ENCODE measurements around the gene SLC51A. TPM values are rescaled to one million over a fixed set of nuclear protein-coding genes. Genes with fewer than 3 reads are reported as not detected.

The SLC51A gene
- polyA plus RNA-seq, 1 experiment = not detected

DNA sequence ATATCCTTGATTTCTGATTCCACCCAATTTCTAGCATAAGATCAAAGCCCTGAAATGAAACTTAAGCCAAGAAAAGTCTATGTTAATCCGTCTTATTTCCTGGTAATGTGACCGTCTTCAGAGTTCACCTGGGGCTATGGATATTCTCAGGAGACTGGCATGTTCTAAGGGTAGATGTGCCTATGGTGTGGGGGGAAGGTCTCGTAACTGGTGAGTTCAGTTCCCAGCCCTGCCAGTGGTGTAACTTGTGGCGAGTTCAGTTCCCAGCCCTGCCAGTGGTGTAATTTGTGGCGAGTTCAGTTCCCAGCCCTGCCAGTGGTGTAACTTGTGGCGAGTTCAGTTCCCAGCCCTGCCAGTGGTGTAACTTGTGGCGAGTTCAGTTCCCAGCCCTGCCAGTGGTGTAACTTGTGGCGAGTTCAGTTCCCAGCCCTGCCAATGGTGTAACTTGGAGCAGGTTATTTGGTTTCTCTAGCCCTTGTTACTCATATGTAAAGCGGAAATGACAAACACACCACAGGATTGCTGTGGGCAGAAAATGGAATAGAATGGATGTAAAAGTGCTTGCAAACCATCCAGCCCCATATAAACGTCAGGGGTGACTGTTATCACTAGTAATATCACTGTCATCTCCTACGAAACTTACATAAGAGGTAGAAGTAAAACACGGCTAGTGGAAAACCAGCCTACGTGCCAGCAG is 30.4 kb downstream of the SLC51A start:
- TF ChIP-seq, protein P1, sequence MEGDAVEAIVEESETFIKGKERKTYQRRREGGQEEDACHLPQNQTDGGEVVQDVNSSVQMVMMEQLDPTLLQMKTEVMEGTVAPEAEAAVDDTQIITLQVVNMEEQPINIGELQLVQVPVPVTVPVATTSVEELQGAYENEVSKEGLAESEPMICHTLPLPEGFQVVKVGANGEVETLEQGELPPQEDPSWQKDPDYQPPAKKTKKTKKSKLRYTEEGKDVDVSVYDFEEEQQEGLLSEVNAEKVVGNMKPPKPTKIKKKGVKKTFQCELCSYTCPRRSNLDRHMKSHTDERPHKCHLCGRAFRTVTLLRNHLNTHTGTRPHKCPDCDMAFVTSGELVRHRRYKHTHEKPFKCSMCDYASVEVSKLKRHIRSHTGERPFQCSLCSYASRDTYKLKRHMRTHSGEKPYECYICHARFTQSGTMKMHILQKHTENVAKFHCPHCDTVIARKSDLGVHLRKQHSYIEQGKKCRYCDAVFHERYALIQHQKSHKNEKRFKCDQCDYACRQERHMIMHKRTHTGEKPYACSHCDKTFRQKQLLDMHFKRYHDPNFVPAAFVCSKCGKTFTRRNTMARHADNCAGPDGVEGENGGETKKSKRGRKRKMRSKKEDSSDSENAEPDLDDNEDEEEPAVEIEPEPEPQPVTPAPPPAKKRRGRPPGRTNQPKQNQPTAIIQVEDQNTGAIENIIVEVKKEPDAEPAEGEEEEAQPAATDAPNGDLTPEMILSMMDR (IDR thresholded peaks at IDR 0.05; ENCODE audit: insufficient read depth, low read depth, low read length) = no peak
- CTCF ChIA-PET = no interaction called here

DNA sequence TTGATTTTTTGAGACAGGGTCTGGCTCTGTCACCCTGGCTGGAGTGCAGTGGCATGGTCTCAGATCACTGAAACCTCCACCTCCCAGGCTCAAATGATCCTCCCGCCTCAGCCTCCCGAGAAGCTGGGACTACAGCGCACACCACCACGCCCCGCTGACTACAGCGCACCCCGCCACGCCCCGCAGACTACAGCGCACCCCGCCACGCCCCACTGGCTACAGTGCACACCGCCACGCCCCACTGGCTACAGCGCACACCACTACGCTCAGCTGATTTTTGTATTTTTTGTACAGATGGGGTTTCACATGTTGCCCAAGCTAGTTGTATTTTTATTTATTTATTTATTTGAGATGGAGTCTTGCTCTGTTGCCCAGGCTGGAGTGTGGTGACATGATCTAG is 35.6 kb downstream of the SLC51A start:
- DNase-seq (ENCODE audit: low read depth) = no peak
- POLR2A ChIA-PET = no interaction called here
- Histone ChIP-seq H3K36me3 (ENCODE audit: control insufficient read depth, insufficient read depth, low read length) (peaks cover 5% of the 10 kb centered on the region), H3K27me3 (ENCODE audit: control insufficient read depth, insufficient read depth, low read length) (no peaks in the 10 kb centered on the region), H3K4me3 (ENCODE audit: low read depth, low read length) (no peak overlapping the region)
- TF ChIP-seq, protein P1 (IDR thresholded peaks at IDR 0.05; ENCODE audit: insufficient read depth, low read depth, low read length) = no peak
- CTCF ChIA-PET = interaction anchor here (1.0 to 4.1 kb wide), 3 partner anchors 271 to 277 kb away, joined by 3 to 42 read pairs (median 6); no protein-coding TSS in a partner anchor

More for the DNA sequence above, 30.4 kb downstream of the SLC51A start:
- H3K4me3 ChIP-seq (ENCODE audit: low read depth, low read length) = no peak overlapping the region
- H3K36me3 ChIP-seq (ENCODE audit: control insufficient read depth, insufficient read depth, low read length) = peaks cover 7% of the 10 kb centered on the region
- no peaks in the 10 kb centered on the region for H3K27me3 ChIP-seq (ENCODE audit: control insufficient read depth, insufficient read depth, low read length)
- POLR2A ChIA-PET = interaction anchor here (0.7 kb wide), 1 partner anchor 327 kb away, joined by 12 read pairs; no protein-coding TSS in a partner anchor
- peak; percentile 43 for DNase-seq (ENCODE audit: low read depth)

DNA sequence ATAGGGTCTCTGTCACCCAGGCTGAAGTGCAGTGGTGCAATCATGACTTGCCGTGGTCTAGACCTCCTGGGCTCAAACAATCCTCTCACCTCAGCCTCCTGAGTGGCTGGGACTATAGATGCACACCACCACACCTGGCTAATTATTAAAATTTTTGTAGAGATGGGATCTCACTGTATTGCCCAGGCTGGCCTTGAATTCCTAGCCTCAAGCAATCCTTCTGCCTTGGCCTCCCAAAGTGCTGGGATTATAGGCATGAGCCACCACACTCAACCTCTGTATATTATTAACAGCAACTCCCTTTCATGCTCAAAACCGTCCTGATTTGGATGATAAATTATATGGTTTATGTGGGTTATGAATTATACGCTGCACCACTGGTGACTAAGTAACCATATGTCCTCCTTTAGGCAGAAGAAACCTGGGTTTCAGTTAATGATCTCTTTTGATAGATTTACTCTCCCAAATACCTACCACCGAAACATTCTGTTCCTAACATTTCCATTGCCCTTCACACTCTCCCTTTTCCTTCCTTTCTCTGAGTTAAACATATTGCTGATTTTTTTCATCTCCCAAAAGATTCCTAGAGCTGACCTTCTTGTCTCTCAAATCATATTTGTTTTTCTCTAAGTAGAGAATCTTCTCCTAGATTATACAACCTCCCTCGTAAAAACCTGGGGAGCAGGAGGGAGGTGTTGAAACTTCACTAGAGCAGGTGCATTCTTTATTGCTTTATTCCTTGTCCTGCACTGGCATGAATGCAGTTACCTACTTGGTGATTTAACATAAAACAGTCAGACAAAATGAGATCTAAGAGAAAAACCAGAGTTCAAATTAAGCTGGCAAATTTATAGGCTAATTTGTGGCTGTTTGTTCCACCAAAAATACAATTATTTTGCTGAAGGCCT is 38.3 kb downstream of the SLC51A start:
- ChIA-PET POLR2A (no interaction called here), CTCF (interaction anchor here (0.9 to 4.1 kb wide), 13 partner anchors 10 to 430 kb away, joined by 3 to 42 read pairs (median 5); partner anchors contain the start of gene SMCO1)
- no peaks in the 10 kb centered on the region for H3K36me3 ChIP-seq (ENCODE audit: control insufficient read depth, insufficient read depth, low read length)
- no peak overlapping the region for H3K4me3 ChIP-seq (ENCODE audit: low read depth, low read length)
- H3K27me3 ChIP-seq (ENCODE audit: control insufficient read depth, insufficient read depth, low read length) = no peaks in the 10 kb centered on the region
- DNase-seq (ENCODE audit: low read depth) = no peak
- TF ChIP-seq, protein P1 (IDR thresholded peaks at IDR 0.05; ENCODE audit: insufficient read depth, low read depth, low read length) = no peak

DNA sequence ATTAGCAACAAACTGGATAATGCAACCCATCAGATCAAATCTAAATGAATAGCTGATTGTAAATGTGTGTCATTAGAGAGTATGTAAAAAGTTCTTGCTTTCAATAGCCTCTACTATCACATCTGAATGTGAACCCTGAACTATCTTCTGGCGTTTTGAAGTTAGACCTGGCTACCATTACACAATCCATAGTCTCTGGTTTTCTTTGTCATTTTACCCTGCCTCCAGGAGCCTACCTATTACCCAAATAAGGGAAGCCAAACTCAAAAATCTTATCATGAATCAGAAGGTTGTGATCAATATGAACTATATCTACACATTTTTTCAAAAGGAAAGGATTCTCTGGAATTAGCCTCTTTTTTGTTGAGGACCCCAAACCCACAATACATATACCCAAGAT is 39.4 kb downstream of the SLC51A start:
- H3K27me3 ChIP-seq (ENCODE audit: control insufficient read depth, insufficient read depth, low read length) = no peaks in the 10 kb centered on the region
- ChIA-PET CTCF (interaction anchor here (0.9 to 4.1 kb wide), 4 partner anchors 185 to 267 kb away, joined by 3 to 42 read pairs (median 12); partner anchors contain the start of gene SMCO1), POLR2A (interaction anchor here (0.6 kb wide), 1 partner anchor 174 kb away, joined by 5 read pairs; no protein-coding TSS in a partner anchor)
- no peak overlapping the region for H3K4me3 ChIP-seq (ENCODE audit: low read depth, low read length)
- TF ChIP-seq, protein P1 (IDR thresholded peaks at IDR 0.05; ENCODE audit: insufficient read depth, low read depth, low read length) = no peak
- H3K36me3 ChIP-seq (ENCODE audit: control insufficient read depth, insufficient read depth, low read length) = no peaks in the 10 kb centered on the region
- DNase-seq (ENCODE audit: low read depth) = no peak

GRCh38 chr3:196260784-196261183 is 44.5 kb downstream of the SLC51A start:
- POLR2A ChIA-PET = no interaction called here
- Histone ChIP-seq H3K36me3 (ENCODE audit: control insufficient read depth, insufficient read depth, low read length) (no peaks in the 10 kb centered on the region; the same call in 1 of the 2 replicates), H3K27me3 (ENCODE audit: control insufficient read depth, insufficient read depth, low read length) (no peaks in the 10 kb centered on the region), H3K4me3 (ENCODE audit: low read depth, low read length) (no peak overlapping the region)
- CTCF ChIA-PET = no interaction called here
- TF ChIP-seq, protein P1 (IDR thresholded peaks at IDR 0.05; ENCODE audit: insufficient read depth, low read depth, low read length) = no peak
- DNase-seq (ENCODE audit: low read depth) = no peak

Data from BJ (cell line).